Erythroblast (primary cell): Measurements from ENCODE around the gene PAX4.

ENCODE experiments used
- GATA1 ChIP-seq: IDR thresholded peaks from 2 replicates; pipeline ENCODE4 v1.6.1; 2011; ENCODE audit warnings: low read depth, mild to moderate bottlenecking, control low read depth, low read length, moderate library complexity
- POLR2A ChIP-seq: IDR thresholded peaks from 2 replicates; pipeline ENCODE4 v1.6.1; 2011; ENCODE audit warnings: mild to moderate bottlenecking, low read length

GRCh38 chr7:127585044-127585953 is 32.6 kb downstream of the PAX4 start, which contains the start of gene GCC1:
- TF ChIP-seq POLR2A (peak; percentile 89), GATA1 (no peak)
